Adrenal gland (tissue), 12 donors: Measurements from ENCODE around the gene HSPA12B. TPM values are rescaled to one million over a fixed set of nuclear protein-coding genes. Genes with fewer than 3 reads are reported as not detected.

Experiments
- DNase-seq, 7 donors: peaks; one replicate each; pipeline ENCODE4 v3.0.0-alpha.2; 2019 to 2020
- H3K27ac ChIP-seq, 5 donors: fragments of 200-600 bp; sonication (generic) in 4 of 5; 1 replicate in 3 of 5; 2 replicates in 2 of 5; pipeline versions ENCODE4 v1.5.1 to v1.8.0; 2016 to 2020; ENCODE audit warnings: mild to moderate bottlenecking in 1 of 5
- H3K27me3 ChIP-seq: fragments of 200-600 bp; 2 replicates; pipeline ENCODE4 v1.8.0; 2021
- H3K36me3 ChIP-seq, 2 donors: fragments of 200-600 bp; replicated peaks in 1 of 2; 1 replicate in 1 of 2; 2 replicates in 1 of 2; pipeline versions ENCODE4 v1.5.1 to v1.8.0; 2018 to 2022
- H3K4me1 ChIP-seq, 2 donors: fragments of 200-600 bp; replicated peaks in 1 of 2; 1 replicate in 1 of 2; 2 replicates in 1 of 2; pipeline versions ENCODE4 v1.5.1 to v1.8.0; 2018 to 2021
- H3K4me3 ChIP-seq, 4 donors: fragments of 200-600 bp; sonication (generic) in 3 of 4; one replicate each; pipeline ENCODE4 v1.5.1; 2016 to 2018
- H3K9me3 ChIP-seq, 3 donors: fragments of 200-600 bp; sonication (generic) in 1 of 3; replicated peaks in 1 of 3; 1 replicate in 2 of 3; 2 replicates in 1 of 3; pipeline versions ENCODE4 v1.5.1 to v1.8.0; 2016 to 2021
- CTCF ChIP-seq, 6 experiments: fragments of 450-650 bp in 4 of 6; fragments of 200-600 bp in 2 of 6; sonication (generic) in 1 of 6; IDR thresholded peaks; 1 replicate in 5 of 6; 2 replicates in 1 of 6; pipeline versions ENCODE4 v1.5.1 to v1.8.0; 2016 to 2021; ENCODE audit warnings: antibody characterized with exemption in 6 of 6, mild to moderate bottlenecking in 2 of 6, moderate library complexity in 1 of 6
- POLR2A ChIP-seq, 2 donors: fragments of 450-650 bp; IDR thresholded peaks; one replicate each; pipeline ENCODE4 v1.6.1; 2017; ENCODE audit warnings: antibody characterized with exemption in 2 of 2, mild to moderate bottlenecking in 2 of 2, moderate library complexity in 1 of 2
- WGBS, 4 donors: extraction: QIAGEN DNeasy Blood & Tissue Kit in 2 of 4; methylation state at CpG; one replicate each; pipeline versions ENCODE4 v1.1.5 to v1.1.7; 2013 to 2017; 5-methylcytosine and 5-hydroxymethylcytosine counted together
- intact Hi-C, 2 donors: fragments of 100-400 bp; cut with DNase I; formaldehyde crosslinking; loops; one replicate each; pipeline versions ENCODE4 v1.14.1 to v1.15.0; 2022 to 2023
- polyA plus RNA-seq, 3 donors: library from polyadenylated mRNA; stranded (reverse); fragments of 200-250 nt in 2 of 3; fragments of 350-450 nt in 1 of 3; fragmentation: Illumina TruSeq in 1 of 3; extraction: RNeasy Lipid Tissue Mini Kit (QIAGEN cat#74804) in 1 of 3; gene quantifications; one replicate each; pipeline ENCODE4 v1.2.3, GENCODE V29; 2013 to 2014
- total RNA-seq, 9 donors: library from RNA; depleted of rRNA in 4 of 9; stranded (reverse); fragments of >200 nt in 4 of 9; fragments of 120-200 nt in 1 of 9; fragmentation: NEBNext Ultra II Directional in 1 of 9; extraction: Animal tissue kit (Norgen Biotek cat#: 25700) in 1 of 9; gene quantifications; one replicate each; pipeline versions ENCODE4 v1.1.0 to v1.2.4, GENCODE V29; 2013 to 2023
- donor health status: healthy with polysubstance abuse.
- donor health status: Bipolar disorder and iron deficiency.
- donor health status: DM: yes; HTN: yes; CAD: no.
- donor health status: DM: no; HTN: no; CAD: no.
- donor health status: DM: no; HTN: no; CAD: no.
- donor health status: DM: yes; HTN: yes; CAD: no.

The HSPA12B gene
- total and polyA plus RNA-seq, 12 donors, result 1.5 to 10.9 (median 5.5) TPM

DNA sequence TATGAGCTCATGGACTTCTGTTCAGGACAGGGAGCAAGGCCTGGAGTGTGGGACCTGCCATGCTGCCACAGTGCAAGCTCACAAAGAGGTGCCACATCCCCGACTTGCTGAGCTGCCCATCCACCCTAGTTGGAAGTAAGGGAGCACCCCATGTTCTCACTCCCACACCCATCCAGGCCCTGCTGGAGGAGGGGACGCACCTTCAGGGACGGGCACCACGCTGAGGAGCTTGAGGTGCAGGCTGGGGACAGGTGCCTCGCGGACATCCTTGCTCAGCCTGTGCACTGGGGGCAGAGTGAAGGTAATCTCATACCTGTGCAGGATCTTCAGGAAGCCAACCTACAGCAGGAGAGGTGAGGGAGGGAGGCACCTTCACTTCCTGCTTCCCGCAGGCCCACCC, 22.8 kb downstream of the HSPA12B start:
- no peak overlapping the region for H3K4me3 ChIP-seq
- H3K27ac ChIP-seq, result no peak overlapping the region
- H3K9me3 ChIP-seq, result no peaks in the 10 kb centered on the region
- DNase-seq, result no peak
- no peaks in the 10 kb centered on the region for H3K27me3 ChIP-seq
- intact Hi-C loops, result no loop called here
- WGBS, 4 donors, result 88 to 100% (median 91%) methylated on average over 1 to 7 of the region's 7 CpGs
- H3K4me1 ChIP-seq, result peaks cover 0 to 5% of the 10 kb centered on the region in 2 donors
- TF ChIP-seq POLR2A (IDR thresholded peaks at IDR 0.05), result no peak
- TF ChIP-seq CTCF (IDR thresholded peaks at IDR 0.05), result no peak
- H3K36me3 ChIP-seq, result no peaks in the 10 kb centered on the region

GRCh38 chr20:3755814-3756480, 23.5 kb downstream of the HSPA12B start:
- TF ChIP-seq CTCF (IDR thresholded peaks at IDR 0.05) (no peak), POLR2A (IDR thresholded peaks at IDR 0.05) (no peak)
- Histone ChIP-seq H3K9me3 (no peaks in the 10 kb centered on the region), H3K27me3 (no peaks in the 10 kb centered on the region), H3K4me3 (no peak overlapping the region), H3K4me1 (peaks cover 0 to 5% of the 10 kb centered on the region in 2 donors), H3K27ac (no peak overlapping the region), H3K36me3 (no peaks in the 10 kb centered on the region)
- DNase-seq, result no peak
- 79 to 94% (median 83%) methylated on average over 3 to 5 of the region's 5 CpGs for WGBS, 4 donors
- intact Hi-C loops, result no loop called here

DNA sequence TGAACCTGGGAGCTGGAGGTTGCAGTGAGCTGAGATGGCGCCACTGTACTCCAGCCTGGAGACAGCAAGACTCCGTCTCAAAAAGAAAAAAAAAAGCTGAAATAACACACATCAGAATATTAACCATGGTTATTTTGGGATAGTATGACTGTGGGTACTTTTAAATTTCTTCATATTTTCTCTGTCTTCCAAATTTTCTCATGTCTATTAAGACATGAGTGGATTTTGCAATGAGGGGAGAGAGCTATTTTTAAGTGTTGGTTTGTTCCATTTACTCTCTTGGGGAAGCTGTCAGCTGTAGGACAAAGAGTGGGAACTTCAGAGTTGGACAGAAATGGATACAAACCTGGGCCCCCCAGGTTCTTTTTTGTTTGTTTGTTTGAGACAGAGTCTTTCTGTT, 24.8 kb downstream of the HSPA12B start:
- intact Hi-C loops, result no loop called here

DNA sequence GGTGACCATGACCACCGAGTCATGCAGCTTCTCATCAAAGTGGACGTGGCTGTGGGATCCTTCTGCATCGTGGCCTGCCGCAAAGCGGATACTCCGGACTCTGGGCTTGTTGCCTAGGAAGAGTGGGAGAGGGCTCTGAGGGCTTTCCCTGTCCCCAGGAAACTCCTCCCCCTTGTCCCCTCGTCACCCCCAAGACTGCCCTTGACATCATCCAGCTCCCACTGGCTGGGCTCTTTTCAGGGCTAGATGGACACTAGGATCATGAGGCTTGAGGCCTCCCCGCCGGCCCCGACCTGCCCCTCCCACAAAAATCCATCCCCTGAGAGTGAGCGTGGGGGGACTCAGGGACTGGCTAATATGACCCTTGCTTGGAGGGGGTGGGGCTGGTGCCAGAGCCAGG, 26.1 kb downstream of the HSPA12B start:
- intact Hi-C loops, result no loop called here
- no peaks in the 10 kb centered on the region for H3K27me3 ChIP-seq
- 78 to 97% (median 86%) methylated on average over 4 to 11 of the region's 11 CpGs for WGBS, 4 donors
- no peaks in the 10 kb centered on the region for H3K9me3 ChIP-seq
- no peak for DNase-seq
- TF ChIP-seq POLR2A (IDR thresholded peaks at IDR 0.05), result no peak
- no peak for TF ChIP-seq CTCF (IDR thresholded peaks at IDR 0.05)
- no peaks in the 10 kb centered on the region for H3K36me3 ChIP-seq
- H3K4me3 ChIP-seq, result no peak overlapping the region
- peak overlapping the region in 1 of 5 donors; percentile 34 for H3K27ac ChIP-seq
- no peaks in the 10 kb centered on the region for H3K4me1 ChIP-seq

More for the DNA sequence above, 24.8 kb downstream of the HSPA12B start:
- no peak overlapping the region for H3K4me3 ChIP-seq
- no peaks in the 10 kb centered on the region for H3K4me1 ChIP-seq
- H3K9me3 ChIP-seq, result no peaks in the 10 kb centered on the region
- no peaks in the 10 kb centered on the region for H3K27me3 ChIP-seq
- TF ChIP-seq CTCF (IDR thresholded peaks at IDR 0.05), result no peak
- TF ChIP-seq POLR2A (IDR thresholded peaks at IDR 0.05), result no peak
- no peak overlapping the region for H3K27ac ChIP-seq
- 82 to 95% (median 88%) methylated on average over 2 of the region's 2 CpGs for WGBS, 4 donors
- no peaks in the 10 kb centered on the region for H3K36me3 ChIP-seq
- DNase-seq, result no peak
